ENCODE measurements around the gene HK3. TPM values are rescaled to one million over a fixed set of nuclear protein-coding genes. Genes with fewer than 3 reads are reported as not detected.

HK3 gene
- total and polyA plus RNA-seq, 4 donors: 4.3 to 25.5 (median 13.3) TPM

DNA sequence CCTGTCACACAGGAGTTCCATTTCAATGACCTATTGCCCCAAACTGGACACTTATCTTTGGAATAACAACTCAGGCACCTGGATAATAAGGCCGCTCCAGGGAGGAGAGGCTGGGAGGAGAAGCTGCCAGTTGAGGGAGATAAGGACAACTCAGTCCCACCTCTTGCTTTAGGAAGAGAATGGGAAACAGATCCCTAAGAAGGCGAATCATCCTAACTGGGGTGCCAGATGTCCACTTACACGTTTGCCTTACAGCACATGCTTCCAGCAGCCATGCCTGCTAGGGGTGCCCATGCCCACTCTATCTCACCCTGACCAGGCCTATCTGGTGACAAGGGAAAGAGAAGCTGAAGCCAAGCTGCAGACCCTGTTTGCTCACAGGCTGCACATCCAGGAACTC is 6.5 kb downstream of the HK3 start (continued):
- TF ChIP-seq EGR1 (IDR thresholded peaks at IDR 0.05; ENCODE audit: low read depth in 2 of 2): no peak

GRCh38 chr5:176891331-176891958 is 7.7 kb downstream of the HK3 start:
- no peak for DNase-seq (ENCODE audit: low spot score)
- H3K9me3 ChIP-seq (ENCODE audit: control insufficient read depth in 4 of 4, low read length in 3 of 4): no peaks in the 10 kb centered on the region
- TF ChIP-seq YY1 (IDR thresholded peaks at IDR 0.05): no peak
- no peak for TF ChIP-seq RAD21 (IDR thresholded peaks at IDR 0.05)
- no peak for TF ChIP-seq RXRA (IDR thresholded peaks at IDR 0.05)
- TF ChIP-seq, protein P1, sequence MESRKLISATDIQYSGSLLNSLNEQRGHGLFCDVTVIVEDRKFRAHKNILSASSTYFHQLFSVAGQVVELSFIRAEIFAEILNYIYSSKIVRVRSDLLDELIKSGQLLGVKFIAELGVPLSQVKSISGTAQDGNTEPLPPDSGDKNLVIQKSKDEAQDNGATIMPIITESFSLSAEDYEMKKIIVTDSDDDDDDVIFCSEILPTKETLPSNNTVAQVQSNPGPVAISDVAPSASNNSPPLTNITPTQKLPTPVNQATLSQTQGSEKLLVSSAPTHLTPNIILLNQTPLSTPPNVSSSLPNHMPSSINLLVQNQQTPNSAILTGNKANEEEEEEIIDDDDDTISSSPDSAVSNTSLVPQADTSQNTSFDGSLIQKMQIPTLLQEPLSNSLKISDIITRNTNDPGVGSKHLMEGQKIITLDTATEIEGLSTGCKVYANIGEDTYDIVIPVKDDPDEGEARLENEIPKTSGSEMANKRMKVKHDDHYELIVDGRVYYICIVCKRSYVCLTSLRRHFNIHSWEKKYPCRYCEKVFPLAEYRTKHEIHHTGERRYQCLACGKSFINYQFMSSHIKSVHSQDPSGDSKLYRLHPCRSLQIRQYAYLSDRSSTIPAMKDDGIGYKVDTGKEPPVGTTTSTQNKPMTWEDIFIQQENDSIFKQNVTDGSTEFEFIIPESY (IDR thresholded peaks at IDR 0.05): no peak
- no peak for TF ChIP-seq CTCF (IDR thresholded peaks at IDR 0.05; ENCODE audit: low read depth, low read length, missing input control)
- TF ChIP-seq REST (IDR thresholded peaks at IDR 0.05): no peak
- no peak for TF ChIP-seq MAX (IDR thresholded peaks at IDR 0.05)
- H3K36me3 ChIP-seq (ENCODE audit: control insufficient read depth in 4 of 4, insufficient read depth in 3 of 4, low read depth in 1 of 4, low read length in 3 of 4): no peaks in the 10 kb centered on the region
- no peaks in the 10 kb centered on the region for H3K27me3 ChIP-seq (ENCODE audit: control insufficient read depth in 4 of 4, insufficient read depth in 4 of 4, low read length in 3 of 4)
- no peak overlapping the region for H3K27ac ChIP-seq (ENCODE audit: low read depth in 1 of 2, low read length in 2 of 2)
- no peak overlapping the region for H3K4me3 ChIP-seq (ENCODE audit: low read depth in 1 of 3, low read length in 3 of 3)
- H3K9ac ChIP-seq (ENCODE audit: low read depth in 1 of 2, low read length in 2 of 2): no peak overlapping the region
- WGBS: 87% methylated on average over 9 of the region's 9 CpGs
- H3K4me1 ChIP-seq (ENCODE audit: control insufficient read depth in 4 of 4, insufficient read depth in 4 of 4, low read length in 3 of 4): no peaks in the 10 kb centered on the region

GRCh38 chr5:176890455-176891330 is 8.5 kb downstream of the HK3 start:
- Histone ChIP-seq H3K9me3 (ENCODE audit: control insufficient read depth in 4 of 4, low read length in 3 of 4) (no peaks in the 10 kb centered on the region), H3K36me3 (ENCODE audit: control insufficient read depth in 4 of 4, insufficient read depth in 3 of 4, low read depth in 1 of 4, low read length in 3 of 4) (no peaks in the 10 kb centered on the region), H3K4me1 (ENCODE audit: control insufficient read depth in 4 of 4, insufficient read depth in 4 of 4, low read length in 3 of 4) (no peaks in the 10 kb centered on the region), H3K4me3 (ENCODE audit: low read depth in 1 of 3, low read length in 3 of 3) (no peak overlapping the region), H3K27me3 (ENCODE audit: control insufficient read depth in 4 of 4, insufficient read depth in 4 of 4, low read length in 3 of 4) (no peaks in the 10 kb centered on the region), H3K9ac (ENCODE audit: low read depth in 1 of 2, low read length in 2 of 2) (no peak overlapping the region), H3K27ac (ENCODE audit: low read depth in 1 of 2, low read length in 2 of 2) (no peak overlapping the region)
- TF ChIP-seq RAD21 (IDR thresholded peaks at IDR 0.05) (no peak), SP1 (IDR thresholded peaks at IDR 0.05) (no peak), GABPA (IDR thresholded peaks at IDR 0.05 in 1 of 2, conservative IDR thresholded peaks at IDR 0.05 in 1 of 2) (no peak), HNF4A (conservative IDR thresholded peaks at IDR 0.05) (no peak), CTCF (IDR thresholded peaks at IDR 0.05; ENCODE audit: low read depth, low read length, missing input control) (no peak), RXRA (IDR thresholded peaks at IDR 0.05) (no peak), YY1 (IDR thresholded peaks at IDR 0.05) (no peak)
- WGBS: 81% methylated on average over 9 of the region's 9 CpGs
- no peak for DNase-seq (ENCODE audit: low spot score)

All from liver (tissue), 9 donors.